HCT116 (cell line): ENCODE data around the gene TENT4A.

Source experiments
- CTCF ChIP-seq, 3 experiments: fragments of 200-600 bp in 1 of 3; sonication (generic) in 1 of 3; IDR thresholded peaks in 2 of 3; conservative IDR thresholded peaks in 1 of 3; 2 replicates each; pipeline ENCODE4 v1.5.1; 2012 to 2017; ENCODE audit warnings: low read depth in 2 of 3, low read length in 2 of 3, antibody characterized with exemption in 1 of 3, borderline replicate concordance in 1 of 3, control low read depth in 1 of 3, mild to moderate bottlenecking in 1 of 3, mixed read lengths in 1 of 3, mixed run types in 1 of 3, moderate library complexity in 1 of 3; ENCODE audit not compliant: insufficient read depth in 1 of 3
- EGR1 ChIP-seq: IDR thresholded peaks from 2 replicates; pipeline ENCODE4 v1.6.1; 2012; ENCODE audit warnings: low read depth
- MAX ChIP-seq: IDR thresholded peaks from 2 replicates; pipeline ENCODE4 v1.6.1; 2012
- POLR2A ChIP-seq: IDR thresholded peaks from 2 replicates; pipeline ENCODE4 v1.7.0; 2011; ENCODE audit warnings: borderline replicate concordance; ENCODE audit not compliant: insufficient read depth, insufficient read length; ENCODE audit errors: extremely low read depth
- POLR2AphosphoS5 ChIP-seq: IDR thresholded peaks from 2 replicates; pipeline ENCODE4 v1.6.1; 2011; ENCODE audit warnings: mild to moderate bottlenecking, low read depth, low read length, moderate library complexity
- SRF ChIP-seq: IDR thresholded peaks from 2 replicates; pipeline ENCODE4 v1.6.1; 2012; ENCODE audit warnings: low read depth
- YY1 ChIP-seq: IDR thresholded peaks from 2 replicates; pipeline ENCODE4 v1.6.1; 2011; ENCODE audit warnings: low read length, low read depth, moderate library complexity, mild to moderate bottlenecking; ENCODE audit not compliant: insufficient replicate concordance; ENCODE audit errors: extremely low read depth
- ZBTB33 ChIP-seq: IDR thresholded peaks from 2 replicates; pipeline ENCODE4 v1.6.1; 2011; ENCODE audit warnings: mild to moderate bottlenecking, low read length, moderate library complexity; ENCODE audit not compliant: insufficient replicate concordance; ENCODE audit errors: extremely low read depth

GRCh38 chr5:6674421-6674820 is 38.8 kb upstream of the TENT4A start:
- TF ChIP-seq CTCF (IDR thresholded peaks at IDR 0.05 in 2 of 3, conservative IDR thresholded peaks at IDR 0.05 in 1 of 3; ENCODE audit: borderline replicate concordance in 1 of 3, insufficient read depth in 1 of 3, low read depth in 2 of 3, low read length in 2 of 3) = no peak
- no peak for TF ChIP-seq POLR2A
- TF ChIP-seq POLR2AphosphoS5 = no peak
- no peak for TF ChIP-seq EGR1
- no peak for TF ChIP-seq YY1
- no peak for TF ChIP-seq ZBTB33
- TF ChIP-seq SRF = no peak
- no peak for TF ChIP-seq MAX
